ENCODE data around the gene TNIP3. TPM values are rescaled to one million over a fixed set of nuclear protein-coding genes. Genes with fewer than 3 reads are reported as not detected.
A peak's percentile ranks its signal among the peaks of the same experiment; 100 is the strongest.
"Not testable (repeated sequence)": the region's sequence is repeated elsewhere in the genome, so short reads cannot be mapped to it uniquely, and the experiment has no call there.

Gene TNIP3
- total and polyA plus RNA-seq, 4 donors, result 0.19 to 0.88 (median 0.48) TPM; not detected in 1

GRCh38 chr4:121183361-121183760, 19.2 kb upstream of the TNIP3 start:
- 81 to 97% methylated on average over 3 of the region's 3 CpGs for WGBS, 2 donors

GRCh38 chr4:121182296-121182695, 18.2 kb upstream of the TNIP3 start:
- H3K9me3 ChIP-seq (ENCODE audit: control insufficient read depth, low read length), result no peaks in the 10 kb centered on the region
- WGBS, 2 donors, result 19 to 32% methylated on average over 3 of the region's 3 CpGs
- H3K4me1 ChIP-seq (ENCODE audit: control insufficient read depth in 1 of 2, insufficient read depth in 2 of 2, low read length in 2 of 2), result no peaks in the 10 kb centered on the region
- H3K36me3 ChIP-seq (ENCODE audit: control insufficient read depth in 1 of 2, insufficient read depth in 2 of 2, low read length in 1 of 2), result no peaks in the 10 kb centered on the region
- H3K27ac ChIP-seq (ENCODE audit: low read depth in 1 of 2, low read length in 2 of 2), result no peak overlapping the region
- H3K4me3 ChIP-seq (ENCODE audit: low read length in 2 of 2), result no peak overlapping the region
- H3K27me3 ChIP-seq (ENCODE audit: control insufficient read depth in 1 of 2, insufficient read depth in 2 of 2, low read length in 1 of 2), result no peaks in the 10 kb centered on the region
- DNase-seq (no peak), ATAC-seq (ENCODE audit: low FRiP score) (no peak)
- intact Hi-C loops (cut with DNase I), result no loop called here

More at GRCh38 chr4:121183361-121183760, 19.2 kb upstream of the TNIP3 start:
- Histone ChIP-seq H3K9me3 (ENCODE audit: control insufficient read depth, low read length) (no peaks in the 10 kb centered on the region), H3K4me1 (ENCODE audit: control insufficient read depth in 1 of 2, insufficient read depth in 2 of 2, low read length in 2 of 2) (no peaks in the 10 kb centered on the region), H3K27ac (ENCODE audit: low read depth in 1 of 2, low read length in 2 of 2) (no peak overlapping the region), H3K36me3 (ENCODE audit: control insufficient read depth in 1 of 2, insufficient read depth in 2 of 2, low read length in 1 of 2) (no peaks in the 10 kb centered on the region), H3K4me3 (ENCODE audit: low read length in 2 of 2) (no peak overlapping the region), H3K27me3 (ENCODE audit: control insufficient read depth in 1 of 2, insufficient read depth in 2 of 2, low read length in 1 of 2) (no peaks in the 10 kb centered on the region)
- ATAC-seq (ENCODE audit: low FRiP score) (no peak), DNase-seq (no peak)
- intact Hi-C loops (cut with DNase I), result no loop called here

DNA sequence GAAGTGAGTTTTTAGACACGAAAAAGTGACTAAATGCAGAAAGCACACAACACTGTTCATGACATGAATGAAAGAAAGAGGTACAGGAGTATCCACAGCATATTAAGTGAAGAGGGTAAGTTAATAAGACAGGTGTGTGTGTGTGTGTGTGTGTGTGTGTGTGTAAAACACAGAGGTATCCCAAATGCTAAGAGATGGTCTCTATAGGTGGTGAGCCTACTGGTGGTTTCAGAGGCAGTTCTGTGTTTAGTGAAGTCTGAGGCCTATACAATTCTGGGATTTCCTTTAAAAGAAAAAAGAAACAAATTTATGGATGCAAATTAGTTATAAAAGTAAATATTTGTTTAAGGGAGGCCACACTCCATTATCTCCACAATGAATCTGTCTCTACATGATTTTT, 17.4 kb upstream of the TNIP3 start:
- no peaks in the 10 kb centered on the region for H3K4me1 ChIP-seq (ENCODE audit: control insufficient read depth in 1 of 2, insufficient read depth in 2 of 2, low read length in 2 of 2)
- no peak overlapping the region for H3K4me3 ChIP-seq (ENCODE audit: low read length in 2 of 2)
- 89 to 96% methylated on average over 1 of the region's 1 CpG for WGBS, 2 donors
- intact Hi-C loops (cut with DNase I), result no loop called here
- DNase-seq (no peak), ATAC-seq (ENCODE audit: low FRiP score) (no peak)
- no peaks in the 10 kb centered on the region for H3K27me3 ChIP-seq (ENCODE audit: control insufficient read depth in 1 of 2, insufficient read depth in 2 of 2, low read length in 1 of 2)
- no peak overlapping the region for H3K27ac ChIP-seq (ENCODE audit: low read depth in 1 of 2, low read length in 2 of 2)
- H3K36me3 ChIP-seq (ENCODE audit: control insufficient read depth in 1 of 2, insufficient read depth in 2 of 2, low read length in 1 of 2), result no peaks in the 10 kb centered on the region
- H3K9me3 ChIP-seq (ENCODE audit: control insufficient read depth, low read length), result no peaks in the 10 kb centered on the region

DNA sequence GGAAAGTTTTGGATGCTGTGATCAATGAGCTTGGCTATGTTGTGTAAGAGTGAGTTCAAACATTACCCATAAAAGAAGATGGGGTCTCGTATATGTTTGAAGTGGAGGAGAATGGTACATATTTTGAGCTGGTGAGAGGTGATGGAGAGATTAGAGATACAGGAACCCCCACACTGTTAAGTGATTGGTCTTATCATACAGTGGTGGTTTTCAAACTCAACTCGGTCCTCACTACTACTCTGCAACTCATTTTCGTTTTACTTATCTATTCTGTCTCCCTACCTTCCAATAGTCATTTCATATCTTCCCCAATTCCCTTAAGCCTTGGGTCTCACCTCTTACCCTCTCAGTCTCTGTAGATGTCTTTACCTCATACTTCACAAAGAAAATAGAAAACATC, 16.4 kb upstream of the TNIP3 start:
- H3K27ac ChIP-seq (ENCODE audit: low read depth in 1 of 2, low read length in 2 of 2), result no peak overlapping the region
- no peak for ATAC-seq (ENCODE audit: low FRiP score)
- 83% methylated on average over 3 of the region's 3 CpGs for WGBS, 2 donors

GRCh38 chr4:121177246-121178137, 13.4 kb upstream of the TNIP3 start:
- DNase-seq, result no peak
- Histone ChIP-seq H3K4me3 (ENCODE audit: low read length in 2 of 2) (peak overlapping the region in 1 of 2 donors; percentile 24), H3K4me1 (ENCODE audit: control insufficient read depth in 1 of 2, insufficient read depth in 2 of 2, low read length in 2 of 2) (no peaks in the 10 kb centered on the region), H3K27ac (ENCODE audit: low read depth in 1 of 2, low read length in 2 of 2) (no peak overlapping the region), H3K9me3 (ENCODE audit: control insufficient read depth, low read length) (no peaks in the 10 kb centered on the region), H3K36me3 (ENCODE audit: control insufficient read depth in 1 of 2, insufficient read depth in 2 of 2, low read length in 1 of 2) (no peaks in the 10 kb centered on the region), H3K27me3 (ENCODE audit: control insufficient read depth in 1 of 2, insufficient read depth in 2 of 2, low read length in 1 of 2) (no peaks in the 10 kb centered on the region)
- no peak for ATAC-seq (ENCODE audit: low FRiP score)
- intact Hi-C loops (cut with DNase I), result no loop called here
- 45 to 48% methylated on average over 3 of the region's 3 CpGs for WGBS, 2 donors

More for the DNA sequence above, 16.4 kb upstream of the TNIP3 start:
- DNase-seq, result no peak
- Histone ChIP-seq H3K36me3 (ENCODE audit: control insufficient read depth in 1 of 2, insufficient read depth in 2 of 2, low read length in 1 of 2) (no peaks in the 10 kb centered on the region), H3K4me3 (ENCODE audit: low read length in 2 of 2) (no peak overlapping the region), H3K4me1 (ENCODE audit: control insufficient read depth in 1 of 2, insufficient read depth in 2 of 2, low read length in 2 of 2) (no peaks in the 10 kb centered on the region), H3K9me3 (ENCODE audit: control insufficient read depth, low read length) (no peaks in the 10 kb centered on the region), H3K27me3 (ENCODE audit: control insufficient read depth in 1 of 2, insufficient read depth in 2 of 2, low read length in 1 of 2) (no peaks in the 10 kb centered on the region)
- intact Hi-C loops (cut with DNase I), result no loop called here

DNA sequence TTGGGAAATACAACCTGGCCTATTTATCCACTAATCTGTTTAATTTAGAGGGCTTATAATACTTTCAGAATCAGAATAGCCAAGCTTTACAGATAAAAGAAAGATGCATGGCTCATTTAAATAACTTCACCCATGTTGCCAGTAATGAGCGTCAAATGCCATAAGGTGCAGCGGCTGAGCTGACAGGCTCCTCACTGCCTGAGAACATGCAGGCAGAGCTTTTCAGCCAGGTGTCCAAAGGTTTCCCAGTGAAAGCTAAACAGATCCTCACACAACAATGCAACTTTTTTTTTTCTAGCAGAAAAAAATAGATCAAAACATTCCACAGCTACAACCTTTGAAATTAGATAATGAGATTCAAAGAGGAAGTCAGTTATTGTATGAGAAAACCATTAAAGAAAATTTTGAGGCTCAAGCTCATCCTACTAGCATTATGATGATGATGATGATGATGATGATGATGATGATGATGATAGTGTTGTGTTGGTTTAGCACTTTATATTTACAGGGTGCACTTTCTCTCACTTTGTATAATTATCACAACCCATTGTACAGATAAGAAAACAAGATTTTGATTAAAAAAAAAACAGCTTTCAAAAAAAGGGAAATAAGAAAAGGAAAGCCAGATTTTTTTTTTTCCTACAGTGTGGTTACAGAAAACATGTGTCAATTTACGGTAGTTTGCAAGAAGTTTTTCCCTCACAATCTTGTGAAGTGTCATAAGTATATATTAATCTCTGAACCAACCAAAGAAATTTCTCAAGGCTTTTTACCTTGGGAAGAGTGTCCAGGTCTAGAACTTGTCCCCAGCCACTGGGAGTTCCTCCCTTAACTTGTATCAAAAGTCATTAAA, 12.2 kb upstream of the TNIP3 start:
- WGBS, 2 donors, result 59 to 80% methylated on average over 3 of the region's 3 CpGs
- no peaks in the 10 kb centered on the region for H3K4me1 ChIP-seq (ENCODE audit: control insufficient read depth in 1 of 2, insufficient read depth in 2 of 2, low read length in 2 of 2)
- ATAC-seq (ENCODE audit: low FRiP score) (no peak), DNase-seq (no peak)
- H3K27ac ChIP-seq (ENCODE audit: low read depth in 1 of 2, low read length in 2 of 2), result no peak overlapping the region
- H3K9me3 ChIP-seq (ENCODE audit: control insufficient read depth, low read length), result no peaks in the 10 kb centered on the region
- intact Hi-C loops (cut with DNase I), result no loop called here
- peaks cover 0 to 2% of the 10 kb centered on the region in 2 donors for H3K27me3 ChIP-seq (ENCODE audit: control insufficient read depth in 1 of 2, insufficient read depth in 2 of 2, low read length in 1 of 2)
- no peak overlapping the region for H3K4me3 ChIP-seq (ENCODE audit: low read length in 2 of 2)
- no peaks in the 10 kb centered on the region for H3K36me3 ChIP-seq (ENCODE audit: control insufficient read depth in 1 of 2, insufficient read depth in 2 of 2, low read length in 1 of 2)

DNA sequence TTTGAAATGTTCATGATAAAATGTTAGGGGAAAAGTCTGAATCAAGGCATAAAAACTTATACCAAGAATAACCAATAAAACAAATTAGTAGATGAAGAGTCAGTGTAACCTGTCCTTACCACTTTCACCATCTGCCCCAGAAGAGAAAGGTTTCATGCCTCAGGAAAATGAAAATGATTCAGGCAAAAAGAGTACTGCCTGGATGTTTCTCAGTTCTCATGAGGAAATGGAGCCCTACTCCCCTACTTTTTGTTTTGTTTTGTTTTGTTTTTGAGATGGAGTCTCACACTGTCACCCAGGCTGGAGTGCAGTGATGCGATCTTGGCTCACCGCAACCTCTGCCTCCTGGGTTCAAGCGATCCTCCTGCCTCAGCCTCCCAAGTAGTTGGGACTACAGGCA, 7.4 kb upstream of the TNIP3 start:
- H3K4me1 ChIP-seq (ENCODE audit: control insufficient read depth in 1 of 2, insufficient read depth in 2 of 2, low read length in 2 of 2); H3K9me3 ChIP-seq (ENCODE audit: control insufficient read depth, low read length); H3K27ac ChIP-seq (ENCODE audit: low read depth in 1 of 2, low read length in 2 of 2); ATAC-seq (ENCODE audit: low FRiP score); H3K27me3 ChIP-seq (ENCODE audit: control insufficient read depth in 1 of 2, insufficient read depth in 2 of 2, low read length in 1 of 2); intact Hi-C loops (cut with DNase I); H3K36me3 ChIP-seq (ENCODE audit: control insufficient read depth in 1 of 2, insufficient read depth in 2 of 2, low read length in 1 of 2); DNase-seq; H3K4me3 ChIP-seq (ENCODE audit: low read length in 2 of 2): not testable (repeated sequence)
- 96 to 100% methylated on average over 3 of the region's 3 CpGs for WGBS, 2 donors

DNA sequence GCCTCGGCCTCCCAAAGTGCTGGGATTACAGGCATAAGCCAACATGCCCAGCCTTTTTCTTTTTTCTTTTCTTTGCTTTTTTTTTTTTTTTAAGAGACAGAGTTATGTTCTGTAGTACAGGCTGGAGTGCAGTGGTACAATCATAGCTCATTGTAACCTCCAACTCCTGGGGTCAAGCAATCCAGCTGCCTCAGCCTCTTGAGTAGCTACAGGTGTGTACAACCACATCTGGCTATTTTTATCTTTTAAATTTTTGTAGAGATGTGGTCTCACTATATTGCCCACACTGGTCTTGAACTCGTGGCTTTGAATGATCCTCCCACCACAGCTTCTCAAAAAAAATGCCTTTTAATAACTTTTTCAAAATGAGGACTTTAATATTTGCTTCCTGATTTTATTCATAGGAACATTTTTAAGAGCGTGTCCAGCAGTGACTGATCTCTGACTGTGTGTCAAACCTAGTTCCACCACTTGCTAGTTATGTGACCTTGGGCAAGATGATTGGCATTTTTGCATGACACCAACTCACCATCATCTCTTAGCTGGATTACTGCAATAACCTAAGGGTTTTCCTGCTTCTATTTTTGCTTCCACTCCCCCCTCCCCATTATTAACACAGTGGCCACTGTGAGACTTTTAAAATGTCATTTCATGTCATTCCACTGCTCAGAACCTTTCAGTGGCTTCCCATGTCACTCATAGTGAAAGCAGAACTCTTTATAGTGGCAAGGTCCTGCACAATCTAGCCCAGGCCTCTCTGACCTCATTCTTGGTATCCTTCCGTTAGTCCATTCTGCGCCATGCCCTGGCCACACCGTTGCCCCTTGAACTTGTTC, 4.5 kb upstream of the TNIP3 start:
- no peak overlapping the region for H3K27ac ChIP-seq (ENCODE audit: low read depth in 1 of 2, low read length in 2 of 2)
- no peaks in the 10 kb centered on the region for H3K4me1 ChIP-seq (ENCODE audit: control insufficient read depth in 1 of 2, insufficient read depth in 2 of 2, low read length in 2 of 2)
- H3K36me3 ChIP-seq (ENCODE audit: control insufficient read depth in 1 of 2, insufficient read depth in 2 of 2, low read length in 1 of 2), result no peaks in the 10 kb centered on the region
- no peaks in the 10 kb centered on the region for H3K9me3 ChIP-seq (ENCODE audit: control insufficient read depth, low read length)
- ATAC-seq (ENCODE audit: low FRiP score) (no peak), DNase-seq (no peak)
- H3K4me3 ChIP-seq (ENCODE audit: low read length in 2 of 2), result no peak overlapping the region
- WGBS, 2 donors, result 84 to 92% methylated on average over 6 of the region's 6 CpGs
- intact Hi-C loops (cut with DNase I), result no loop called here
- H3K27me3 ChIP-seq (ENCODE audit: control insufficient read depth in 1 of 2, insufficient read depth in 2 of 2, low read length in 1 of 2), result peaks cover 0 to 2% of the 10 kb centered on the region in 2 donors
